NB4 (cell line): ENCODE measurements around the gene DIAPH3.

Experiments used
- MYC ChIP-seq: IDR thresholded peaks from 2 replicates; pipeline ENCODE4 v1.6.1; 2011; ENCODE audit warnings: low read depth, low read length
- POLR2A ChIP-seq: IDR thresholded peaks from 2 replicates; pipeline ENCODE4 v1.6.1; 2011; ENCODE audit warnings: mild to moderate bottlenecking; ENCODE audit not compliant: insufficient read length; ENCODE audit errors: extremely low read depth
- TF ChIP-seq, protein P1 (sequence below): IDR thresholded peaks from one replicate; pipeline ENCODE4 v1.5.1; 2012; ENCODE audit warnings: low read depth, low read length
- TF ChIP-seq, protein P2 (sequence below): IDR thresholded peaks from 2 replicates; pipeline ENCODE4 v1.6.1; 2011; ENCODE audit warnings: low read depth, low read length

DNA sequence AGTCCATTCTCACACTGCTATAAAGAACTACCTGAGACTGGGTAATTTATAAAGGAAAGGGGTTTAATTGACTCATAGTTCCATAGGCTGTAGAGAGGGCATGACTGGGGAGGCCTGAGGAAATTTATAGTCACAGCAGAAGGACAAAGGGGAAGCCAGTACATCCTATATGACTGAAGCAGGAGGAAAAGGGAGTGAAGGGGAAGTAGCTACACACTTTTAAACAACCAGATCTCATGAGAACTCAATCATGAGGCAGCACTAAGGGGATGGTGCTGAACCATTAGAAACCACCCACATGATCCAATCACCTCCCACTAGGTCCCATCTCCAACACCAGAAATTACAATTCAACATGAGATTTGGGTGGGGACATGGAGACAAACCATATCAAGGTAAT is 209.1 kb downstream of the DIAPH3 start:
- TF ChIP-seq, protein P1, sequence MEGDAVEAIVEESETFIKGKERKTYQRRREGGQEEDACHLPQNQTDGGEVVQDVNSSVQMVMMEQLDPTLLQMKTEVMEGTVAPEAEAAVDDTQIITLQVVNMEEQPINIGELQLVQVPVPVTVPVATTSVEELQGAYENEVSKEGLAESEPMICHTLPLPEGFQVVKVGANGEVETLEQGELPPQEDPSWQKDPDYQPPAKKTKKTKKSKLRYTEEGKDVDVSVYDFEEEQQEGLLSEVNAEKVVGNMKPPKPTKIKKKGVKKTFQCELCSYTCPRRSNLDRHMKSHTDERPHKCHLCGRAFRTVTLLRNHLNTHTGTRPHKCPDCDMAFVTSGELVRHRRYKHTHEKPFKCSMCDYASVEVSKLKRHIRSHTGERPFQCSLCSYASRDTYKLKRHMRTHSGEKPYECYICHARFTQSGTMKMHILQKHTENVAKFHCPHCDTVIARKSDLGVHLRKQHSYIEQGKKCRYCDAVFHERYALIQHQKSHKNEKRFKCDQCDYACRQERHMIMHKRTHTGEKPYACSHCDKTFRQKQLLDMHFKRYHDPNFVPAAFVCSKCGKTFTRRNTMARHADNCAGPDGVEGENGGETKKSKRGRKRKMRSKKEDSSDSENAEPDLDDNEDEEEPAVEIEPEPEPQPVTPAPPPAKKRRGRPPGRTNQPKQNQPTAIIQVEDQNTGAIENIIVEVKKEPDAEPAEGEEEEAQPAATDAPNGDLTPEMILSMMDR = no peak
- TF ChIP-seq, protein P2, sequence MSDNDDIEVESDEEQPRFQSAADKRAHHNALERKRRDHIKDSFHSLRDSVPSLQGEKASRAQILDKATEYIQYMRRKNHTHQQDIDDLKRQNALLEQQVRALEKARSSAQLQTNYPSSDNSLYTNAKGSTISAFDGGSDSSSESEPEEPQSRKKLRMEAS = no peak
- TF ChIP-seq POLR2A = no peak
- no peak for TF ChIP-seq MYC
